Measurements from ENCODE around the gene MSRB2. TPM values are rescaled to one million over a fixed set of nuclear protein-coding genes. Genes with fewer than 3 reads are reported as not detected.

Gene MSRB2
- total and polyA plus RNA-seq, 9 donors = 35.6 to 76.4 (median 60.7) TPM

- Histone ChIP-seq H3K27me3 (ENCODE audit: control insufficient read depth, insufficient read depth, low read length) (no peaks in the 10 kb centered on the region), H3K27ac (ENCODE audit: low read length) (no peak overlapping the region), H3K4me3 (ENCODE audit: low read length) (no peak overlapping the region), H3K9me3 (replicated peaks; ENCODE audit: control insufficient read depth, low read depth, low read length) (no peaks in the 10 kb centered on the region), H3K36me3 (ENCODE audit: control insufficient read depth, insufficient read depth, low read length) (no peaks in the 10 kb centered on the region), H3K4me1 (ENCODE audit: control insufficient read depth, insufficient read depth, low read length) (peaks cover 12% of the 10 kb centered on the region)
- WGBS (ENCODE audit: insufficient coverage) = no CpG with 5 or more reads among the region's 4 CpGs
- DNase-seq = no peak
Observed at GRCh38 chr10:23081891-23082290, 13.5 kb upstream of the MSRB2 start.

DNA sequence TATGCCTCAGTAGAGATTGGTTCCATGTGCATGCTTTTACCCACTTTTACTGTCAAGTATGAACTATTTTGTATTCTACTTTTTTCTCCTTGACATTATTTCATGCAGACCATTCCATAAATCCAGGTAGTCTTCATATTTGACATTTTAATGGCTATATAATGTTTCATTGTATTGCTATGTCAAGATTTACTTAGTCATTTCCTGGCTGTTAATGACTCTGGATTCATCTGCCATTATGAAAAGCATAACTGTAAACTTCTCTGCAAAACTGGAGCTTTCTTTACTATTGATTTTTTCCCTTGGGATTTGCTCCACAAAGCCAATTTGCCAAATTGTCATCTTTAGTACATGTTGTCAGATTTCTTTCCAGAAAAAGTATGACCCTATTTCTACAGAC is 6.8 kb upstream of the MSRB2 start:
- Histone ChIP-seq H3K27me3 (ENCODE audit: control insufficient read depth, insufficient read depth, low read length) (no peaks in the 10 kb centered on the region), H3K9me3 (replicated peaks; ENCODE audit: control insufficient read depth, low read depth, low read length) (no peaks in the 10 kb centered on the region), H3K36me3 (ENCODE audit: control insufficient read depth, insufficient read depth, low read length) (no peaks in the 10 kb centered on the region), H3K4me1 (ENCODE audit: control insufficient read depth, insufficient read depth, low read length) (no peaks in the 10 kb centered on the region), H3K4me3 (ENCODE audit: low read length) (no peak overlapping the region), H3K27ac (ENCODE audit: low read length) (no peak overlapping the region)
- no peak for DNase-seq

DNA sequence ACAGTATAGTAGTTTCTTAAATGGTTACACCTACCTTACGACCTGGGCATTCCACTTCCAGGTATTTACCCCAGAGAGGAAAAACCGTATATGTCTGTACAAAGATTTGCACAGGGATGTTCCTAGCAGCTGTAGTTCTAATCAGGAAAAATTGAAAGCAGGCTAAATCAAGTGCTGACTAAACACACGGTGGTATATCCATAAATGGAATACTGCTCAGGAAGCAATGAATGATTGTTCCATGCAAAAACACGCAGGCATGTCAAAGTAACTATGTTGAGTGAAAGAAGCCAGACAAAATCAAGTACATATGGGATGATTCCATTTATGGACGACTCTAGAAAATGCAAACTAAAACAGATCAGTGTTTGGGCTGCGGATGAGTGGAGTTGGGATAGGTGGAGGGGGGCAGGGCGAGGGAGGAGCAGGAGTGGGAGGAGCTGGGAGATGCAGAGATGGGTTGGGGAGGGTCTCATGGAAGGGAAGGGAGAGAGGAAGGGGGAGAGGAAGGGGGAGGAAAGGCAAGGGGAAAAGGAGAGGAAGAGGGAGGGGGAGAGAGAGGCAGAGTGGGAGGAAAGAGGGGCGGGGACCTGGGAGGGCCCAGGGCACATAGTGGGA is 484 bp upstream of the MSRB2 start:
- H3K36me3 ChIP-seq (ENCODE audit: control insufficient read depth, insufficient read depth, low read length) = no peaks in the 10 kb centered on the region
- peak overlapping the region; percentile 52 for H3K27ac ChIP-seq (ENCODE audit: low read length)
- peaks cover 12% of the 10 kb centered on the region for H3K4me1 ChIP-seq (ENCODE audit: control insufficient read depth, insufficient read depth, low read length)
- 23% methylated on average over 6 of the region's 8 CpGs for WGBS (ENCODE audit: insufficient coverage)
- no peaks in the 10 kb centered on the region for H3K27me3 ChIP-seq (ENCODE audit: control insufficient read depth, insufficient read depth, low read length)
- no peak overlapping the region for H3K4me3 ChIP-seq (ENCODE audit: low read length)
- no peak for DNase-seq
- no peaks in the 10 kb centered on the region for H3K9me3 ChIP-seq (replicated peaks; ENCODE audit: control insufficient read depth, low read depth, low read length)

DNA sequence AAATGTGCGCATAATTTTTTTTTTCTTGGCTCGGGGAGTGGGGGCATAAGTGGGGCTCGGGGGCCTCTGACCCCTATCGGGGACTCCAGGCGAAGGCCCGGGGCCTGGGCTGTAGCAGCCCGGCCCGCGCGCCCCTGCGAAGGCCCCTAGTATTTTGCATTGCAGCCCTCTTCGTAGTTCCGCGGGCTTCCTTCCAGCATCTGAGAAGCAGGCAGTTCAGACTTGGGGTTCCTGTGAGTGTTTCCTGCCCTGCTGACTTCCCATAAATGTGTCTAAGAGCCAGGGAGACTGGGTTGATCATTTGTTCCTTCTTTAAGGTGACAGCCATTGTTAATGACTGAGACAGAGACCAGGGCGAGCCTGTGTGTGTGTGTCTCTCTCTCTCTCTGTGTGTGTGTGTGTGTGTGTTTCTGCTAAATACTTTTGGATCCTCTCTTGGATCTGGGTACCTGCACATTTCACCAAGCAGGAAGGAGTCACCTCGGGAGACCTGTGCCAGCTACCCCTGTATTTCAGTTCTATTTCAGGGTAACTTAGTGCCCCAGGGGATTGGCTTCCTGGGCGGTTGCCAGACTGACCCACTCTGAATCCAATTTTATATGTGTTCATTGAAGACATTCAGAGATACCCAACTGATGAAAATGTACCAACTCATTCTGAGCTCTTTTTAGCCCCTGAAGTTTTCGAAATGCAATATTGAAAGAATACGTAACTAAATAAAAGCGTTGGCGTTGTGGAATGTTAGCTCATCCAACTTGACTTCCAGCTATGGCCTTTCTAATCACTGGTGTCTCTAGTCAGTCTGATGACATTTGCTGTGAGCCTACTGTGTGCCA is 805 bp downstream of the MSRB2 start:
- peaks cover 12% of the 10 kb centered on the region for H3K4me1 ChIP-seq (ENCODE audit: control insufficient read depth, insufficient read depth, low read length)
- peak overlapping the region; percentile 87 for H3K27ac ChIP-seq (ENCODE audit: low read length)
- peak overlapping the region; percentile 71 for H3K4me3 ChIP-seq (ENCODE audit: low read length)
- DNase-seq = peak; percentile 89
- H3K36me3 ChIP-seq (ENCODE audit: control insufficient read depth, insufficient read depth, low read length) = peaks cover 3% of the 10 kb centered on the region
- no peaks in the 10 kb centered on the region for H3K9me3 ChIP-seq (replicated peaks; ENCODE audit: control insufficient read depth, low read depth, low read length)
- 6% methylated on average over 17 of the region's 21 CpGs for WGBS (ENCODE audit: insufficient coverage)
- no peaks in the 10 kb centered on the region for H3K27me3 ChIP-seq (ENCODE audit: control insufficient read depth, insufficient read depth, low read length)

DNA sequence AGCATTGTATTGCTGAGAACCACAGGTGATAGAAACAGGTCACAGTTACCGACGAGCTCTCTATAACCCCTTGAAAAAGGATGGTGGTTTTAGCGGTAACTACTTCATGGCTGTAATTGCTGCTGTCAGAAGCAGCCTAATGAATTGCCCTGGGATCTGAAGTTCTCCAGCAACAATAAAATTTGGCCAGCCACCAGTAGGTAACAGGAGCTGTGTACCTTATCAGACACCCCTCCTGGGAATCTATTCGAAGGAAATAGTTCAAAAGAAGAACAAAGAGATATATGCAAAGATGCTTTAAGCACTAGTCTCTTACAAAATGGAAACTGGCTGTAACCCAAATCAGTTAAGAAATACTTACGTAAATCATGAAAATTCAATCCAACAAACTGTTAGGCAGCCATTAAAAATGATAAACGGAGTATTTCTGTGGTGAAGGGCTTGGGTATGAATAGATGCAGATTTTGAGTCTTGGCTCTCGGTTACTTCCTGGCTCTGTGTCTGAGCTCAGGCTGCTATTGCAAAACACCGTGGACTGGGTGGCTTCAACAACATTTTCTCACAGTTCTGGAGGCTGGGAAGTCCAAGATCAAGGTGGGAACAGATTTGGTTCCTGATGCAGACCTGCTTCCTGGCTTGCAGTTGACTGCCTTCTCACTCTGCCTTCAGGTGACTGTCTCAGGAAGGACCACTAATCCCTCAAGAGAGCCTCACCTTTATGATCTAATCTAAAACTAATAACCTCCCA is 1.6 kb downstream of the MSRB2 start:
- H3K27ac ChIP-seq (ENCODE audit: low read length) = peak overlapping the region; percentile 87
- no peaks in the 10 kb centered on the region for H3K9me3 ChIP-seq (replicated peaks; ENCODE audit: control insufficient read depth, low read depth, low read length)
- H3K36me3 ChIP-seq (ENCODE audit: control insufficient read depth, insufficient read depth, low read length) = peaks cover 3% of the 10 kb centered on the region
- peak overlapping the region; percentile 71 for H3K4me3 ChIP-seq (ENCODE audit: low read length)
- DNase-seq = peak; percentile 56
- H3K27me3 ChIP-seq (ENCODE audit: control insufficient read depth, insufficient read depth, low read length) = no peaks in the 10 kb centered on the region
- peaks cover 12% of the 10 kb centered on the region for H3K4me1 ChIP-seq (ENCODE audit: control insufficient read depth, insufficient read depth, low read length)
- 27% methylated on average over 4 of the region's 8 CpGs for WGBS (ENCODE audit: insufficient coverage)

- H3K27me3 ChIP-seq (ENCODE audit: control insufficient read depth, insufficient read depth, low read length) = no peaks in the 10 kb centered on the region
- peaks cover 16% of the 10 kb centered on the region for H3K4me1 ChIP-seq (ENCODE audit: control insufficient read depth, insufficient read depth, low read length)
- H3K9me3 ChIP-seq (replicated peaks; ENCODE audit: control insufficient read depth, low read depth, low read length) = no peaks in the 10 kb centered on the region
- no peak overlapping the region for H3K4me3 ChIP-seq (ENCODE audit: low read length)
- WGBS (ENCODE audit: insufficient coverage) = no CpG with 5 or more reads among the region's 3 CpGs
- H3K36me3 ChIP-seq (ENCODE audit: control insufficient read depth, insufficient read depth, low read length) = peaks cover 8% of the 10 kb centered on the region
- no peak for DNase-seq
- H3K27ac ChIP-seq (ENCODE audit: low read length) = no peak overlapping the region
Observed at GRCh38 chr10:23099079-23099478, 3.7 kb downstream of the MSRB2 start.

- H3K9me3 ChIP-seq (replicated peaks; ENCODE audit: control insufficient read depth, low read depth, low read length) = no peaks in the 10 kb centered on the region
- H3K36me3 ChIP-seq (ENCODE audit: control insufficient read depth, insufficient read depth, low read length) = peaks cover 15% of the 10 kb centered on the region
- H3K27me3 ChIP-seq (ENCODE audit: control insufficient read depth, insufficient read depth, low read length) = no peaks in the 10 kb centered on the region
- H3K4me1 ChIP-seq (ENCODE audit: control insufficient read depth, insufficient read depth, low read length) = peaks cover 16% of the 10 kb centered on the region
- WGBS (ENCODE audit: insufficient coverage) = 90% methylated on average over 1 of the region's 2 CpGs
- H3K4me3 ChIP-seq (ENCODE audit: low read length) = no peak overlapping the region
- DNase-seq = no peak
- H3K27ac ChIP-seq (ENCODE audit: low read length) = no peak overlapping the region
Observed at GRCh38 chr10:23099816-23100215, 4.4 kb downstream of the MSRB2 start.

DNA sequence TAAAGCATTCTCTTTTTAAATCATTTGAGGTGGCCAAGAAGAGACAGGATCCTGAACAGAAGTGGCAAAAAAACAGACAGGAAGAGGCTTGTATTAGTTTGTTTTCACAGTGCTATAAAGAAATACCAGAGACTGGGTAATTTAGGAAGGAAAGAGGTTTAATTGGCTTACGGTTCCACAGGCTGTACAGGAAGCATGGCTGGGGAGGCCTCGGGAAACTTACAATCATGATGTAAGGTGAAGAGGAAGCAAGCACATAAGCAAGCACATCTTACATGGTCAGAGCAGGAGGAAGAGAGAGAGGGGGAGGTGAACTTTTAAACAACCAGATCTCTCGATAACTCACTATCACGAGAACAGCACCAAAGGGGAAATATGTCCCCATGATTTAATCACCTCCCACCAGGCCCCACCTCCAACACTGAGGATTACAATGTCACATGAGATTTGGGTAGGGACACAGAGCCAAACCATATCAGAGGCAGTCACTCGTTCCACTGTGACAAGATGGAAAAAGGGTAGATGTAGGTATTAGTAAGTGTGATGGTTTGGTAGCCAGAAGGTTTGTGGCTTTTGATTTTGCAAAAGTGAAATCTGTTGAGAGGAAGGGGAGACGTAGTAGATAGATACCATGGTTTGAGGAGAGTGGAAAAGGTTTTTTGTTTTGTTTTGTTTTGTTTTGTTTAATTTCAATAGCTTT is 5.1 kb downstream of the MSRB2 start:
- Histone ChIP-seq H3K4me1 (ENCODE audit: control insufficient read depth, insufficient read depth, low read length) (peaks cover 16% of the 10 kb centered on the region), H3K9me3 (replicated peaks; ENCODE audit: control insufficient read depth, low read depth, low read length) (no peaks in the 10 kb centered on the region), H3K27ac (ENCODE audit: low read length) (no peak overlapping the region), H3K36me3 (ENCODE audit: control insufficient read depth, insufficient read depth, low read length) (peaks cover 16% of the 10 kb centered on the region), H3K4me3 (ENCODE audit: low read length) (no peak overlapping the region), H3K27me3 (ENCODE audit: control insufficient read depth, insufficient read depth, low read length) (no peaks in the 10 kb centered on the region)
- no peak for DNase-seq
- 65% methylated on average over 3 of the region's 6 CpGs for WGBS (ENCODE audit: insufficient coverage)

GRCh38 chr10:23106331-23107072 is 11.1 kb downstream of the MSRB2 start:
- peaks cover 47% of the 10 kb centered on the region for H3K36me3 ChIP-seq (ENCODE audit: control insufficient read depth, insufficient read depth, low read length)
- no peak for DNase-seq

More at GRCh38 chr10:23106331-23107072, 11.1 kb downstream of the MSRB2 start:
- WGBS (ENCODE audit: insufficient coverage) = 74% methylated on average over 7 of the region's 10 CpGs
- H3K27ac ChIP-seq (ENCODE audit: low read length) = no peak overlapping the region
- peaks cover 4% of the 10 kb centered on the region for H3K4me1 ChIP-seq (ENCODE audit: control insufficient read depth, insufficient read depth, low read length)
- H3K9me3 ChIP-seq (replicated peaks; ENCODE audit: control insufficient read depth, low read depth, low read length) = no peaks in the 10 kb centered on the region
- no peak overlapping the region for H3K4me3 ChIP-seq (ENCODE audit: low read length)
- H3K27me3 ChIP-seq (ENCODE audit: control insufficient read depth, insufficient read depth, low read length) = no peaks in the 10 kb centered on the region

Data from muscle of leg (tissue), 11 donors.